Activated T-cell treated with anti-CD3 and anti-CD28 coated beads, Interleukin-2, amount 50 U/mL, for 72 hours (primary cell): ENCODE measurements around the gene DOCK4. TPM values are rescaled to one million over a fixed set of nuclear protein-coding genes. Genes with fewer than 3 reads are reported as not detected.

Experiments
- ATAC-seq, 2 donors: fragments of 150-1000 bp; cut with Tn5 transposase; replicated peaks in 1 of 2; 2 replicates each; pipeline ENCODE4 v1.10.0; 2021; ENCODE audit warnings: moderate library complexity in 2 of 2, mild to moderate bottlenecking in 1 of 2
- DNase-seq, 2 donors: peaks; one replicate each; pipeline ENCODE4 v3.0.0; 2021 to 2022; ENCODE audit warnings: mixed read lengths in 1 of 2
- H3K27ac Mint-ChIP-seq: one replicate; pipeline ENCODE4 v1.8.0; 2022; ENCODE audit warnings: mild to moderate bottlenecking, moderate library complexity, mixed read lengths
- H3K27me3 Mint-ChIP-seq: one replicate; pipeline ENCODE4 v1.8.0; 2022; ENCODE audit warnings: low read depth, mixed read lengths
- H3K36me3 Mint-ChIP-seq, 2 donors: one replicate each; pipeline ENCODE4 v1.8.0; 2022; ENCODE audit warnings: mixed read lengths in 2 of 2, mild to moderate bottlenecking in 1 of 2; ENCODE audit not compliant: insufficient read depth in 2 of 2
- H3K4me1 Mint-ChIP-seq: one replicate; pipeline ENCODE4 v1.8.0; 2022; ENCODE audit warnings: low read depth, mixed read lengths
- H3K4me3 Mint-ChIP-seq, 2 donors: one replicate each; pipeline ENCODE4 v1.8.0; 2022; ENCODE audit warnings: mild to moderate bottlenecking in 2 of 2, mixed read lengths in 2 of 2, moderate library complexity in 2 of 2
- H3K9me3 Mint-ChIP-seq, 2 donors: one replicate each; pipeline ENCODE4 v1.8.0; 2022; ENCODE audit warnings: mixed read lengths in 2 of 2
- total RNA-seq, 2 donors: library from RNA; stranded (reverse); gene quantifications; one replicate each; pipeline ENCODE4 v1.2.3, GENCODE V29; 2022

The DOCK4 gene
- total RNA-seq, 2 donors from 2014 or later: 0.29 to 0.53 TPM

GRCh38 chr7:111860248-111860647 is 346.0 kb downstream of the DOCK4 start:
- H3K36me3 Mint-ChIP-seq: no peaks in the 10 kb centered on the region
- DNase-seq (no peak), ATAC-seq (no peak)
- peaks cover 5% of the 10 kb centered on the region for H3K4me1 Mint-ChIP-seq
- H3K9me3 Mint-ChIP-seq: no peaks in the 10 kb centered on the region
- no peak overlapping the region for H3K27ac Mint-ChIP-seq
- peaks cover 24% of the 10 kb centered on the region for H3K27me3 Mint-ChIP-seq
- H3K4me3 Mint-ChIP-seq: no peak overlapping the region

GRCh38 chr7:111858331-111858730 is 347.9 kb downstream of the DOCK4 start:
- ATAC-seq (no peak), DNase-seq (no peak)
- Mint-ChIP-seq H3K27me3 (peaks cover 24% of the 10 kb centered on the region), H3K4me3 (no peak overlapping the region), H3K27ac (no peak overlapping the region), H3K4me1 (peaks cover 5% of the 10 kb centered on the region), H3K36me3 (no peaks in the 10 kb centered on the region), H3K9me3 (no peaks in the 10 kb centered on the region)

- Mint-ChIP-seq H3K27ac (no peak overlapping the region), H3K27me3 (peaks cover 23% of the 10 kb centered on the region), H3K36me3 (no peaks in the 10 kb centered on the region), H3K4me3 (no peak overlapping the region), H3K4me1 (peaks cover 5% of the 10 kb centered on the region), H3K9me3 (no peaks in the 10 kb centered on the region)
- no peak for ATAC-seq
- no peak for DNase-seq
Measured at GRCh38 chr7:111855842-111856227, 350.4 kb downstream of the DOCK4 start.

- no peak overlapping the region for H3K27ac Mint-ChIP-seq
- peaks cover 18% of the 10 kb centered on the region for H3K27me3 Mint-ChIP-seq
- DNase-seq (no peak), ATAC-seq (peak; percentile 39 to 59)
- H3K36me3 Mint-ChIP-seq: peaks cover 0 to 2% of the 10 kb centered on the region in 2 donors
- peaks cover 0 to 5% of the 10 kb centered on the region in 2 donors for H3K9me3 Mint-ChIP-seq
- no peak overlapping the region for H3K4me3 Mint-ChIP-seq
- H3K4me1 Mint-ChIP-seq: peaks cover 4% of the 10 kb centered on the region
Measured at GRCh38 chr7:111855161-111855841, 350.9 kb downstream of the DOCK4 start.

- Mint-ChIP-seq H3K4me3 (no peak overlapping the region), H3K27ac (no peak overlapping the region), H3K9me3 (peaks cover 0 to 6% of the 10 kb centered on the region in 2 donors), H3K36me3 (peaks cover 0 to 4% of the 10 kb centered on the region in 2 donors), H3K27me3 (peaks cover 12% of the 10 kb centered on the region), H3K4me1 (no peaks in the 10 kb centered on the region)
- ATAC-seq (no peak), DNase-seq (no peak)
Measured at GRCh38 chr7:111853201-111853990, 352.8 kb downstream of the DOCK4 start.

- peaks cover 0 to 4% of the 10 kb centered on the region in 2 donors for H3K36me3 Mint-ChIP-seq
- ATAC-seq: no peak
- H3K27ac Mint-ChIP-seq: no peak overlapping the region
- peaks cover 0 to 6% of the 10 kb centered on the region in 2 donors for H3K9me3 Mint-ChIP-seq
- no peak overlapping the region for H3K4me3 Mint-ChIP-seq
- H3K4me1 Mint-ChIP-seq: no peaks in the 10 kb centered on the region
- DNase-seq: no peak
- H3K27me3 Mint-ChIP-seq: peaks cover 5% of the 10 kb centered on the region
Measured at GRCh38 chr7:111852081-111852480, 354.1 kb downstream of the DOCK4 start.

- no peak for DNase-seq
- Mint-ChIP-seq H3K36me3 (peaks cover 0 to 4% of the 10 kb centered on the region in 2 donors), H3K27me3 (no peaks in the 10 kb centered on the region), H3K9me3 (peaks cover 0 to 6% of the 10 kb centered on the region in 2 donors), H3K4me3 (no peak overlapping the region), H3K4me1 (peaks cover 3% of the 10 kb centered on the region), H3K27ac (no peak overlapping the region)
- ATAC-seq: no peak
Measured at GRCh38 chr7:111846898-111847297, 359.3 kb downstream of the DOCK4 start.

GRCh38 chr7:111845853-111846252 is 360.3 kb downstream of the DOCK4 start:
- Mint-ChIP-seq H3K27ac (no peak overlapping the region), H3K36me3 (peaks cover 0 to 4% of the 10 kb centered on the region in 2 donors), H3K9me3 (peaks cover 0 to 6% of the 10 kb centered on the region in 2 donors), H3K4me1 (peaks cover 7% of the 10 kb centered on the region), H3K27me3 (no peaks in the 10 kb centered on the region), H3K4me3 (no peak overlapping the region)
- no peak for DNase-seq
- ATAC-seq: no peak

- no peak for ATAC-seq
- Mint-ChIP-seq H3K27ac (no peak overlapping the region), H3K36me3 (no peaks in the 10 kb centered on the region), H3K4me3 (no peak overlapping the region), H3K4me1 (peaks cover 7% of the 10 kb centered on the region), H3K9me3 (no peaks in the 10 kb centered on the region), H3K27me3 (no peaks in the 10 kb centered on the region)
- no peak for DNase-seq
Measured at GRCh38 chr7:111844904-111845671, 361.1 kb downstream of the DOCK4 start.

- no peak for ATAC-seq
- H3K4me3 Mint-ChIP-seq: no peak overlapping the region
- H3K9me3 Mint-ChIP-seq: no peaks in the 10 kb centered on the region
- DNase-seq: no peak
- no peaks in the 10 kb centered on the region for H3K27me3 Mint-ChIP-seq
- H3K4me1 Mint-ChIP-seq: peaks cover 7% of the 10 kb centered on the region
- no peak overlapping the region for H3K27ac Mint-ChIP-seq
- no peaks in the 10 kb centered on the region for H3K36me3 Mint-ChIP-seq
Measured at GRCh38 chr7:111842491-111842890, 363.7 kb downstream of the DOCK4 start.

GRCh38 chr7:111841596-111842205 is 364.5 kb downstream of the DOCK4 start:
- DNase-seq (no peak), ATAC-seq (peak in 1 of 2 donors; percentile 36)
- no peaks in the 10 kb centered on the region for H3K36me3 Mint-ChIP-seq
- peak overlapping the region in 1 of 2 donors; percentile 45 for H3K4me3 Mint-ChIP-seq
- H3K27me3 Mint-ChIP-seq: peaks cover 2% of the 10 kb centered on the region
- H3K4me1 Mint-ChIP-seq: peaks cover 7% of the 10 kb centered on the region
- H3K9me3 Mint-ChIP-seq: no peaks in the 10 kb centered on the region
- no peak overlapping the region for H3K27ac Mint-ChIP-seq

- DNase-seq: no peak
- Mint-ChIP-seq H3K4me1 (peaks cover 7% of the 10 kb centered on the region), H3K9me3 (no peaks in the 10 kb centered on the region), H3K36me3 (no peaks in the 10 kb centered on the region), H3K27me3 (peaks cover 5% of the 10 kb centered on the region), H3K4me3 (no peak overlapping the region), H3K27ac (no peak overlapping the region)
- no peak for ATAC-seq
Measured at GRCh38 chr7:111840528-111840927, 365.7 kb downstream of the DOCK4 start.

GRCh38 chr7:111839261-111839660 is 366.9 kb downstream of the DOCK4 start:
- Mint-ChIP-seq H3K36me3 (no peaks in the 10 kb centered on the region), H3K9me3 (no peaks in the 10 kb centered on the region), H3K4me1 (peaks cover 7% of the 10 kb centered on the region), H3K27me3 (peaks cover 5% of the 10 kb centered on the region), H3K4me3 (no peak overlapping the region), H3K27ac (no peak overlapping the region)
- ATAC-seq: no peak
- DNase-seq: no peak
